WTC11 (cell line): ENCODE data around the gene ISLR. TPM values are rescaled to one million over a fixed set of nuclear protein-coding genes. Genes with fewer than 3 reads are reported as not detected.

Experiments used
- ATAC-seq: fragments of 200-7000 bp; cut with Tn5 transposase; 2 replicates; pipeline ENCODE4 v1.10.0; 2021; ENCODE audit warnings: mild to moderate bottlenecking, moderate library complexity
- CTCF ChIA-PET: fragments of 300-600 bp; sonication (Branson Sonifier 250); formaldehyde crosslinking; loops from one replicate; lab custom pipeline; 2021; ENCODE audit warnings: antibody characterized with exemption; lab: Charles Lee
- POLR2A ChIA-PET: fragments of 350-600 bp; sonication (Branson Sonifier 250); formaldehyde crosslinking; loops from one replicate; lab custom pipeline; 2021; ENCODE audit warnings: antibody characterized with exemption; lab: Charles Lee
- DNase-seq: peaks from one replicate; pipeline ENCODE4 v3.0.0; 2021; ENCODE audit warnings: low spot score
- H3K27ac Mint-ChIP-seq: 2 replicates; pipeline ENCODE4 v1.8.0; 2021; ENCODE audit warnings: mixed read lengths
- H3K27me3 Mint-ChIP-seq: 2 replicates; pipeline ENCODE4 v1.8.0; 2021; ENCODE audit warnings: low read depth, mild to moderate bottlenecking, moderate library complexity, mixed read lengths
- H3K36me3 Mint-ChIP-seq: 2 replicates; pipeline ENCODE4 v1.8.0; 2021; ENCODE audit warnings: mixed read lengths
- H3K4me1 Mint-ChIP-seq: 2 replicates; pipeline ENCODE4 v1.8.0; 2022; ENCODE audit warnings: mixed read lengths
- H3K4me3 Mint-ChIP-seq: 2 replicates; pipeline ENCODE4 v1.8.0; 2021; ENCODE audit warnings: mild to moderate bottlenecking, moderate library complexity, mixed read lengths
- H3K9me3 Mint-ChIP-seq: 2 replicates; pipeline ENCODE4 v1.8.0; 2021; ENCODE audit warnings: mixed read lengths
- EMX1 ChIP-seq: fragments of 250-450 bp; sonication (Bioruptor Pico); IDR thresholded peaks from 2 replicates; pipeline ENCODE4 v1.8.0; 2021; ENCODE audit warnings: mild to moderate bottlenecking
- ESRRA ChIP-seq: sonication (generic); formaldehyde crosslinking; IDR thresholded peaks from 2 replicates; pipeline ENCODE4 v1.8.1; 2022; ENCODE audit warnings: mild to moderate bottlenecking, missing genetic modification reagents, borderline replicate concordance
- FOXK1 ChIP-seq: sonication (generic); formaldehyde crosslinking; IDR thresholded peaks from 2 replicates; pipeline ENCODE4 v1.8.0; 2022; ENCODE audit warnings: mild to moderate bottlenecking, moderate library complexity, missing genetic modification reagents
- FOXP1 ChIP-seq: sonication (generic); formaldehyde crosslinking; IDR thresholded peaks from 2 replicates; pipeline ENCODE4 v1.8.0; 2022; ENCODE audit warnings: missing genetic modification reagents, mild to moderate bottlenecking, moderate library complexity, borderline replicate concordance
- FOXP4 ChIP-seq: sonication (generic); formaldehyde crosslinking; IDR thresholded peaks from 2 replicates; pipeline ENCODE4 v1.8.0; 2022; ENCODE audit warnings: mild to moderate bottlenecking, missing genetic modification reagents
- NR2C2 ChIP-seq: sonication (generic); formaldehyde crosslinking; IDR thresholded peaks from 2 replicates; pipeline ENCODE4 v1.8.0; 2022; ENCODE audit warnings: mild to moderate bottlenecking, missing genetic modification reagents
- RORB ChIP-seq: fragments of 250-450 bp; sonication (Bioruptor Pico); IDR thresholded peaks from 2 replicates; pipeline ENCODE4 v1.9.0; 2021; ENCODE audit warnings: mild to moderate bottlenecking
- SOX15 ChIP-seq: fragments of 250-450 bp; sonication (Bioruptor Pico); IDR thresholded peaks from 2 replicates; pipeline ENCODE4 v1.9.0; 2021; ENCODE audit warnings: mild to moderate bottlenecking
- ZNF219 ChIP-seq: sonication (generic); formaldehyde crosslinking; IDR thresholded peaks from 2 replicates; pipeline ENCODE4 v1.8.0; 2023; ENCODE audit warnings: missing genetic modification reagents, mild to moderate bottlenecking, borderline replicate concordance
- ZNF317 ChIP-seq: sonication (generic); formaldehyde crosslinking; IDR thresholded peaks from 2 replicates; pipeline ENCODE4 v1.8.1; 2023; ENCODE audit warnings: low read depth, mild to moderate bottlenecking, moderate library complexity, missing genetic modification reagents, borderline replicate concordance
- ZNF423 ChIP-seq: fragments of 250-450 bp; sonication (Bioruptor Pico); IDR thresholded peaks from 2 replicates; pipeline ENCODE4 v2.1.2; 2022; ENCODE audit warnings: mild to moderate bottlenecking, moderate library complexity
- total RNA-seq: library from RNA; stranded (reverse); gene quantifications from 3 replicates; pipeline ENCODE4 v1.2.3, GENCODE V29; 2021
- TF ChIP-seq, protein P1 (sequence below): sonication (generic); formaldehyde crosslinking; IDR thresholded peaks from 2 replicates; pipeline ENCODE4 v1.8.0; 2023; ENCODE audit warnings: mild to moderate bottlenecking, missing genetic modification reagents
- TF ChIP-seq, protein P2 (sequence below): sonication (generic); formaldehyde crosslinking; IDR thresholded peaks from 2 replicates; pipeline ENCODE4 v1.8.0; 2022; ENCODE audit warnings: missing genetic modification reagents
- TF ChIP-seq, protein P3 (sequence below): sonication (generic); formaldehyde crosslinking; IDR thresholded peaks from 2 replicates; pipeline ENCODE4 v1.8.0; 2023; ENCODE audit warnings: missing genetic modification reagents, mild to moderate bottlenecking, borderline replicate concordance
- TF ChIP-seq, protein P4 (sequence below): sonication (generic); formaldehyde crosslinking; IDR thresholded peaks from 2 replicates; pipeline ENCODE4 v1.8.0; 2022; ENCODE audit warnings: mild to moderate bottlenecking, missing genetic modification reagents
- TF ChIP-seq, protein P5 (sequence below): fragments of 200-600 bp; IDR thresholded peaks from 2 replicates; pipeline ENCODE4 v1.8.0; 2022; ENCODE audit warnings: antibody characterized with exemption

Gene ISLR
- total RNA-seq, 1 experiment from 2014 or later, result 0.63 TPM

DNA sequence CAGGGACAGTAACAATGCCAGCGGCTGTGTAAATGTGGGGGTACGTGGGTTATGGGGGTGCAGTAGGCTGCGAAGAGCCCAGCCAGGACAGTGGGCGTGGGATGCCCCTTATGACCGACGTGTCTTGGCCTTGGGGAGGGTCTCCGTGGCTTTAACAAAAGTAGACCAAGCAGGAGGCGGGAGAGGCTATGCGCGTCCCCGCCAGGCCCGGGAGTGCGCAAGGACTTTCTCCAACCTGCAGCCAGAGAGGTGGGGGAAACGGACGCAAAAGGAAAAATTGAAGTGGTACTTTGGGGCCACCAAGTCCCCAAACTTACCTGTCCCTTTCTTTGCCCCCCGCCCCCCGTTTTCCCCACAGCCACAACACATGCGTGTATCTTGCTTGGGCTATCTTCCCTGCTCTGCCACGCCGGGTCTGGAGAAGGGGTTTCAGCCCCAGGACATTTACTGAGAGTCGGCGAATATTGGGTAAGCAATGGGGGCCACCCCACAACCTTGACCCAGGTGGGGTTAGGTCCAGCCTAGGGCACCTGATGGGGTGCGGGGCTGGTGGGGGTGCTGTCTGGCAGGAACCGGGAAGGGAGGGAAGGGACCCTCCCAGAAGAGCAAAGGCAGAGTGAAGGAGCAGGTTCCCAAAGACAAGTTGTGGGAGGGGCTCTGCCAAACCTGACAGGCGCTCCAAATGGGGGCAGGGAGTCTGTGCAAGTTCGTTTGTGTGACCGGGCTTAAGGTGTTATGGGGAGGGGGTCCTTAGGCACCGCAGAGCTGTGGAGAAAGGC is 42.5 kb upstream of the ISLR start:
- Mint-ChIP-seq H3K4me1 (peaks cover 61% of the 10 kb centered on the region), H3K27ac (no peak overlapping the region), H3K27me3 (peaks cover 98% of the 10 kb centered on the region), H3K9me3 (no peaks in the 10 kb centered on the region), H3K36me3 (no peaks in the 10 kb centered on the region; the same call in 1 of the 2 replicates), H3K4me3 (peak overlapping the region; percentile 73)
- DNase-seq (no peak), ATAC-seq (no peak)
- ChIA-PET CTCF (interaction anchor here (0.7 to 6.0 kb wide), 14 partner anchors 8 to 205 kb away, joined by 4 to 94 read pairs (median 12); partner anchors contain the start of genes LOXL1 and STRA6), POLR2A (interaction anchor here (0.7 to 1.6 kb wide), 2 partner anchors 83 to 176 kb away, joined by 4 to 9 read pairs; no protein-coding TSS in a partner anchor)
- TF ChIP-seq ESRRA (CRISPR knock-in tag) (no peak), NR2C2 (no peak), FOXP1 (CRISPR knock-in tag) (no peak; the same call in 1 of the 2 replicates), ZNF423 (no peak), ZNF317 (CRISPR knock-in tag) (no peak), FOXK1 (CRISPR knock-in tag) (no peak), SOX15 (CRISPR knock-in tag) (no peak), EMX1 (no peak), FOXP4 (CRISPR knock-in tag) (no peak), ZNF219 (CRISPR knock-in tag) (no peak), RORB (no peak)
- TF ChIP-seq, protein P1, sequence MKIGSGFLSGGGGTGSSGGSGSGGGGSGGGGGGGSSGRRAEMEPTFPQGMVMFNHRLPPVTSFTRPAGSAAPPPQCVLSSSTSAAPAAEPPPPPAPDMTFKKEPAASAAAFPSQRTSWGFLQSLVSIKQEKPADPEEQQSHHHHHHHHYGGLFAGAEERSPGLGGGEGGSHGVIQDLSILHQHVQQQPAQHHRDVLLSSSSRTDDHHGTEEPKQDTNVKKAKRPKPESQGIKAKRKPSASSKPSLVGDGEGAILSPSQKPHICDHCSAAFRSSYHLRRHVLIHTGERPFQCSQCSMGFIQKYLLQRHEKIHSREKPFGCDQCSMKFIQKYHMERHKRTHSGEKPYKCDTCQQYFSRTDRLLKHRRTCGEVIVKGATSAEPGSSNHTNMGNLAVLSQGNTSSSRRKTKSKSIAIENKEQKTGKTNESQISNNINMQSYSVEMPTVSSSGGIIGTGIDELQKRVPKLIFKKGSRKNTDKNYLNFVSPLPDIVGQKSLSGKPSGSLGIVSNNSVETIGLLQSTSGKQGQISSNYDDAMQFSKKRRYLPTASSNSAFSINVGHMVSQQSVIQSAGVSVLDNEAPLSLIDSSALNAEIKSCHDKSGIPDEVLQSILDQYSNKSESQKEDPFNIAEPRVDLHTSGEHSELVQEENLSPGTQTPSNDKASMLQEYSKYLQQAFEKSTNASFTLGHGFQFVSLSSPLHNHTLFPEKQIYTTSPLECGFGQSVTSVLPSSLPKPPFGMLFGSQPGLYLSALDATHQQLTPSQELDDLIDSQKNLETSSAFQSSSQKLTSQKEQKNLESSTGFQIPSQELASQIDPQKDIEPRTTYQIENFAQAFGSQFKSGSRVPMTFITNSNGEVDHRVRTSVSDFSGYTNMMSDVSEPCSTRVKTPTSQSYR (CRISPR knock-in tag), result no peak
- TF ChIP-seq, protein P2, sequence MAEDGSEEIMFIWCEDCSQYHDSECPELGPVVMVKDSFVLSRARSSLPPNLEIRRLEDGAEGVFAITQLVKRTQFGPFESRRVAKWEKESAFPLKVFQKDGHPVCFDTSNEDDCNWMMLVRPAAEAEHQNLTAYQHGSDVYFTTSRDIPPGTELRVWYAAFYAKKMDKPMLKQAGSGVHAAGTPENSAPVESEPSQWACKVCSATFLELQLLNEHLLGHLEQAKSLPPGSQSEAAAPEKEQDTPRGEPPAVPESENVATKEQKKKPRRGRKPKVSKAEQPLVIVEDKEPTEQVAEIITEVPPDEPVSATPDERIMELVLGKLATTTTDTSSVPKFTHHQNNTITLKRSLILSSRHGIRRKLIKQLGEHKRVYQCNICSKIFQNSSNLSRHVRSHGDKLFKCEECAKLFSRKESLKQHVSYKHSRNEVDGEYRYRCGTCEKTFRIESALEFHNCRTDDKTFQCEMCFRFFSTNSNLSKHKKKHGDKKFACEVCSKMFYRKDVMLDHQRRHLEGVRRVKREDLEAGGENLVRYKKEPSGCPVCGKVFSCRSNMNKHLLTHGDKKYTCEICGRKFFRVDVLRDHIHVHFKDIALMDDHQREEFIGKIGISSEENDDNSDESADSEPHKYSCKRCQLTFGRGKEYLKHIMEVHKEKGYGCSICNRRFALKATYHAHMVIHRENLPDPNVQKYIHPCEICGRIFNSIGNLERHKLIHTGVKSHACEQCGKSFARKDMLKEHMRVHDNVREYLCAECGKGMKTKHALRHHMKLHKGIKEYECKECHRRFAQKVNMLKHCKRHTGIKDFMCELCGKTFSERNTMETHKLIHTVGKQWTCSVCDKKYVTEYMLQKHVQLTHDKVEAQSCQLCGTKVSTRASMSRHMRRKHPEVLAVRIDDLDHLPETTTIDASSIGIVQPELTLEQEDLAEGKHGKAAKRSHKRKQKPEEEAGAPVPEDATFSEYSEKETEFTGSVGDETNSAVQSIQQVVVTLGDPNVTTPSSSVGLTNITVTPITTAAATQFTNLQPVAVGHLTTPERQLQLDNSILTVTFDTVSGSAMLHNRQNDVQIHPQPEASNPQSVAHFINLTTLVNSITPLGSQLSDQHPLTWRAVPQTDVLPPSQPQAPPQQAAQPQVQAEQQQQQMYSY (CRISPR knock-in tag), result no peak
- TF ChIP-seq, protein P3, sequence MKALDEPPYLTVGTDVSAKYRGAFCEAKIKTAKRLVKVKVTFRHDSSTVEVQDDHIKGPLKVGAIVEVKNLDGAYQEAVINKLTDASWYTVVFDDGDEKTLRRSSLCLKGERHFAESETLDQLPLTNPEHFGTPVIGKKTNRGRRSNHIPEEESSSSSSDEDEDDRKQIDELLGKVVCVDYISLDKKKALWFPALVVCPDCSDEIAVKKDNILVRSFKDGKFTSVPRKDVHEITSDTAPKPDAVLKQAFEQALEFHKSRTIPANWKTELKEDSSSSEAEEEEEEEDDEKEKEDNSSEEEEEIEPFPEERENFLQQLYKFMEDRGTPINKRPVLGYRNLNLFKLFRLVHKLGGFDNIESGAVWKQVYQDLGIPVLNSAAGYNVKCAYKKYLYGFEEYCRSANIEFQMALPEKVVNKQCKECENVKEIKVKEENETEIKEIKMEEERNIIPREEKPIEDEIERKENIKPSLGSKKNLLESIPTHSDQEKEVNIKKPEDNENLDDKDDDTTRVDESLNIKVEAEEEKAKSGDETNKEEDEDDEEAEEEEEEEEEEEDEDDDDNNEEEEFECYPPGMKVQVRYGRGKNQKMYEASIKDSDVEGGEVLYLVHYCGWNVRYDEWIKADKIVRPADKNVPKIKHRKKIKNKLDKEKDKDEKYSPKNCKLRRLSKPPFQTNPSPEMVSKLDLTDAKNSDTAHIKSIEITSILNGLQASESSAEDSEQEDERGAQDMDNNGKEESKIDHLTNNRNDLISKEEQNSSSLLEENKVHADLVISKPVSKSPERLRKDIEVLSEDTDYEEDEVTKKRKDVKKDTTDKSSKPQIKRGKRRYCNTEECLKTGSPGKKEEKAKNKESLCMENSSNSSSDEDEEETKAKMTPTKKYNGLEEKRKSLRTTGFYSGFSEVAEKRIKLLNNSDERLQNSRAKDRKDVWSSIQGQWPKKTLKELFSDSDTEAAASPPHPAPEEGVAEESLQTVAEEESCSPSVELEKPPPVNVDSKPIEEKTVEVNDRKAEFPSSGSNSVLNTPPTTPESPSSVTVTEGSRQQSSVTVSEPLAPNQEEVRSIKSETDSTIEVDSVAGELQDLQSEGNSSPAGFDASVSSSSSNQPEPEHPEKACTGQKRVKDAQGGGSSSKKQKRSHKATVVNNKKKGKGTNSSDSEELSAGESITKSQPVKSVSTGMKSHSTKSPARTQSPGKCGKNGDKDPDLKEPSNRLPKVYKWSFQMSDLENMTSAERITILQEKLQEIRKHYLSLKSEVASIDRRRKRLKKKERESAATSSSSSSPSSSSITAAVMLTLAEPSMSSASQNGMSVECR (CRISPR knock-in tag), result no peak
- TF ChIP-seq, protein P4, sequence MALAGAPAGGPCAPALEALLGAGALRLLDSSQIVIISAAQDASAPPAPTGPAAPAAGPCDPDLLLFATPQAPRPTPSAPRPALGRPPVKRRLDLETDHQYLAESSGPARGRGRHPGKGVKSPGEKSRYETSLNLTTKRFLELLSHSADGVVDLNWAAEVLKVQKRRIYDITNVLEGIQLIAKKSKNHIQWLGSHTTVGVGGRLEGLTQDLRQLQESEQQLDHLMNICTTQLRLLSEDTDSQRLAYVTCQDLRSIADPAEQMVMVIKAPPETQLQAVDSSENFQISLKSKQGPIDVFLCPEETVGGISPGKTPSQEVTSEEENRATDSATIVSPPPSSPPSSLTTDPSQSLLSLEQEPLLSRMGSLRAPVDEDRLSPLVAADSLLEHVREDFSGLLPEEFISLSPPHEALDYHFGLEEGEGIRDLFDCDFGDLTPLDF (CRISPR knock-in tag), result no peak
- TF ChIP-seq, protein P5, sequence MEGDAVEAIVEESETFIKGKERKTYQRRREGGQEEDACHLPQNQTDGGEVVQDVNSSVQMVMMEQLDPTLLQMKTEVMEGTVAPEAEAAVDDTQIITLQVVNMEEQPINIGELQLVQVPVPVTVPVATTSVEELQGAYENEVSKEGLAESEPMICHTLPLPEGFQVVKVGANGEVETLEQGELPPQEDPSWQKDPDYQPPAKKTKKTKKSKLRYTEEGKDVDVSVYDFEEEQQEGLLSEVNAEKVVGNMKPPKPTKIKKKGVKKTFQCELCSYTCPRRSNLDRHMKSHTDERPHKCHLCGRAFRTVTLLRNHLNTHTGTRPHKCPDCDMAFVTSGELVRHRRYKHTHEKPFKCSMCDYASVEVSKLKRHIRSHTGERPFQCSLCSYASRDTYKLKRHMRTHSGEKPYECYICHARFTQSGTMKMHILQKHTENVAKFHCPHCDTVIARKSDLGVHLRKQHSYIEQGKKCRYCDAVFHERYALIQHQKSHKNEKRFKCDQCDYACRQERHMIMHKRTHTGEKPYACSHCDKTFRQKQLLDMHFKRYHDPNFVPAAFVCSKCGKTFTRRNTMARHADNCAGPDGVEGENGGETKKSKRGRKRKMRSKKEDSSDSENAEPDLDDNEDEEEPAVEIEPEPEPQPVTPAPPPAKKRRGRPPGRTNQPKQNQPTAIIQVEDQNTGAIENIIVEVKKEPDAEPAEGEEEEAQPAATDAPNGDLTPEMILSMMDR, result no peak
